ENCODE data around the gene ELF4. TPM values are rescaled to one million over a fixed set of nuclear protein-coding genes. Genes with fewer than 3 reads are reported as not detected.
A peak's percentile ranks its signal among the peaks of the same experiment; 100 is the strongest.

Gene ELF4
- total RNA-seq, 1 experiment from 2014 or later: 1.9 TPM

DNA sequence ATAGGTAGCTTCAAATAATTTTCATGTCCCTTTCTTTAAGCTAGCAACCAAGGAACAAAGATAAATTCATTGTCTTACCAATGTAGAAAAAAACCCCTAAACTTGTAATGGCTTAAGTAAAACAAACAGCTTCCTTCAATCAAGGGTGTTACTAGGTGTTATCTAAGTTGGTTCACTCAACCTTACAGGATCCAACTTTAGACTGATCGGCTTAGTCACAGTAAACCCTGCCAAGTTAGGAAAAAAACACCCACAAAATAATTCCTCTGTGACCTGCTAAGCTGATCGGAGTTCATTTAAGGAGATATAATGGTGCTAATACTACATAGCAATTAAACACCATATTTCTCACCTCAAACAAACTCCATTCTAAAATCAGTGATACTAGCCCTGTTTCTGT is 45.3 kb upstream of the ELF4 start (continued):
- TF ChIP-seq, protein P1, sequence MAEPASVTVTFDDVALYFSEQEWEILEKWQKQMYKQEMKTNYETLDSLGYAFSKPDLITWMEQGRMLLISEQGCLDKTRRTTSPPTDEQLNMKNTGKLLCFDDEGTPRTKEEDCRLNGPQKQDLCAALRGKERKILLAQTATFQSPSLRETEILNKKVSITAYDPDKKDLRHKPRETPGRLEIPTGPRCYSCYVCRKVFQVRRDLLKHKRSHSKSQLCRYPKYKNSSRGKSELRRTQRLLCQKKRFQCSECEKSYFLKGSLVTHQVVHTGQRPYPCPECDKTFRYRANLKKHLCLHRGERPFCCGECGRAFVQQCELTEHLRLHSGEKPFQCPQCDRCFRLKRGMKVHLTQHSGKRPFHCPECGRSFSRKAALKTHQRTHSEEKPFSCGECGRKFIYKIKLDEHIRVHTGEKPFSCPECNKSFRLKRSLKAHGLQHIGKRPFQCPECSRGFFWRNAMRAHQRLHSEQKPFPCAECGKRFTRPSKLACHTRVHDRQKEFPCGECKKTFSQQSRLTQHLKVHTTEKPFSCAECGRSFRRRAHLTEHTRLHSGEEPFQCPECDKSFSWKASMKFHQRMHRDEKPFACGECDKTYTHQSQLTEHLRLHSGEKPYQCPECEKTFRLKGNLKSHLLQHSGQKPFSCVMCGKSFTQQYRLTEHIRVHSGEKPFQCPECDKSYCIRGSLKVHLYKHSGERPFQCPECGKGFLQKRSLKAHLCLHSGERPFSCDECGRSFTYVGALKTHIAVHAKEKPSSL (CRISPR knock-in tag; conservative IDR thresholded peaks at IDR 0.05): no peak
- TF ChIP-seq E2F4 (CRISPR knock-in tag; IDR thresholded peaks at IDR 0.05; ENCODE audit: borderline replicate concordance, low read depth): no peak
- TF ChIP-seq PRRX2 (CRISPR knock-in tag; IDR thresholded peaks at IDR 0.05): no peak
- TF ChIP-seq ESRRA (CRISPR knock-in tag; IDR thresholded peaks at IDR 0.05; ENCODE audit: borderline replicate concordance): no peak
- TF ChIP-seq, protein P2, sequence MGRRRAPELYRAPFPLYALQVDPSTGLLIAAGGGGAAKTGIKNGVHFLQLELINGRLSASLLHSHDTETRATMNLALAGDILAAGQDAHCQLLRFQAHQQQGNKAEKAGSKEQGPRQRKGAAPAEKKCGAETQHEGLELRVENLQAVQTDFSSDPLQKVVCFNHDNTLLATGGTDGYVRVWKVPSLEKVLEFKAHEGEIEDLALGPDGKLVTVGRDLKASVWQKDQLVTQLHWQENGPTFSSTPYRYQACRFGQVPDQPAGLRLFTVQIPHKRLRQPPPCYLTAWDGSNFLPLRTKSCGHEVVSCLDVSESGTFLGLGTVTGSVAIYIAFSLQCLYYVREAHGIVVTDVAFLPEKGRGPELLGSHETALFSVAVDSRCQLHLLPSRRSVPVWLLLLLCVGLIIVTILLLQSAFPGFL (CRISPR knock-in tag; IDR thresholded peaks at IDR 0.05; ENCODE audit: borderline replicate concordance): no peak
- TF ChIP-seq, protein P3, sequence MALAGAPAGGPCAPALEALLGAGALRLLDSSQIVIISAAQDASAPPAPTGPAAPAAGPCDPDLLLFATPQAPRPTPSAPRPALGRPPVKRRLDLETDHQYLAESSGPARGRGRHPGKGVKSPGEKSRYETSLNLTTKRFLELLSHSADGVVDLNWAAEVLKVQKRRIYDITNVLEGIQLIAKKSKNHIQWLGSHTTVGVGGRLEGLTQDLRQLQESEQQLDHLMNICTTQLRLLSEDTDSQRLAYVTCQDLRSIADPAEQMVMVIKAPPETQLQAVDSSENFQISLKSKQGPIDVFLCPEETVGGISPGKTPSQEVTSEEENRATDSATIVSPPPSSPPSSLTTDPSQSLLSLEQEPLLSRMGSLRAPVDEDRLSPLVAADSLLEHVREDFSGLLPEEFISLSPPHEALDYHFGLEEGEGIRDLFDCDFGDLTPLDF (CRISPR knock-in tag; IDR thresholded peaks at IDR 0.05): no peak
- TF ChIP-seq ZNF423 (CRISPR knock-in tag; IDR thresholded peaks at IDR 0.05): no peak
- no peak for TF ChIP-seq TCF7 (CRISPR knock-in tag; IDR thresholded peaks at IDR 0.05; ENCODE audit: low read depth)
- no peak for TF ChIP-seq PRDM15 (CRISPR knock-in tag; IDR thresholded peaks at IDR 0.05)
- no peak for TF ChIP-seq TP53 (CRISPR knock-in tag; IDR thresholded peaks at IDR 0.05)
- no peak for TF ChIP-seq GABPB1 (CRISPR knock-in tag; IDR thresholded peaks at IDR 0.05)
- no peak for TF ChIP-seq STAT6 (CRISPR knock-in tag; conservative IDR thresholded peaks at IDR 0.05; ENCODE audit: low read depth)
- TF ChIP-seq MYBL2 (CRISPR knock-in tag; IDR thresholded peaks at IDR 0.05): no peak
- TF ChIP-seq NR2C2 (CRISPR knock-in tag; IDR thresholded peaks at IDR 0.05): no peak

- H3K4me1 Mint-ChIP-seq: no peaks in the 10 kb centered on the region
- no peak for ATAC-seq
- POLR2A ChIA-PET: no interaction called here
- H3K27ac Mint-ChIP-seq: 0 out of 2 replicates have a peak overlapping the region, but pooled peaks have one; percentile 27
- peaks cover 39% of the 10 kb centered on the region for H3K36me3 Mint-ChIP-seq
- H3K4me3 Mint-ChIP-seq: no peak overlapping the region
- no peaks in the 10 kb centered on the region for H3K9me3 Mint-ChIP-seq
- no peaks in the 10 kb centered on the region for H3K27me3 Mint-ChIP-seq (ENCODE audit: low read depth)
- CTCF ChIA-PET: no interaction called here
- no peak for DNase-seq (ENCODE audit: low spot score)
- TF ChIP-seq ELF4 (CRISPR knock-in tag; IDR thresholded peaks at IDR 0.05; ENCODE audit: low read depth) (no peak), IRF2 (CRISPR knock-in tag; IDR thresholded peaks at IDR 0.05; ENCODE audit: borderline replicate concordance, low read depth) (no peak), ZSCAN18 (CRISPR knock-in tag; IDR thresholded peaks at IDR 0.05) (no peak), KAT7 (CRISPR knock-in tag; IDR thresholded peaks at IDR 0.05; ENCODE audit: borderline replicate concordance) (no peak)
- TF ChIP-seq, protein P4, sequence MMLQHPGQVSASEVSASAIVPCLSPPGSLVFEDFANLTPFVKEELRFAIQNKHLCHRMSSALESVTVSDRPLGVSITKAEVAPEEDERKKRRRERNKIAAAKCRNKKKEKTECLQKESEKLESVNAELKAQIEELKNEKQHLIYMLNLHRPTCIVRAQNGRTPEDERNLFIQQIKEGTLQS (CRISPR knock-in tag; conservative IDR thresholded peaks at IDR 0.05): no peak
- TF ChIP-seq, protein P2 (CRISPR knock-in tag; IDR thresholded peaks at IDR 0.05; ENCODE audit: borderline replicate concordance): no peak
- TF ChIP-seq, protein P3 (CRISPR knock-in tag; IDR thresholded peaks at IDR 0.05): no peak
These were observed 37.3 kb upstream of the ELF4 start for GRCh38 chrX:130147631-130148030.

Data from WTC11 (cell line).